Activated T-cell treated with anti-CD3 and anti-CD28 coated beads for 24 hours (primary cell): Measurements from ENCODE around the gene CECR2.
"Not testable (repeated sequence)": the region's sequence is repeated elsewhere in the genome, so short reads cannot be mapped to it uniquely, and the experiment has no call there.

ENCODE experiments used
- DNase-seq: peaks from one replicate; pipeline ENCODE4 v3.0.0-alpha.2; 2020; ENCODE audit warnings: low read depth

The CECR2 gene

DNA sequence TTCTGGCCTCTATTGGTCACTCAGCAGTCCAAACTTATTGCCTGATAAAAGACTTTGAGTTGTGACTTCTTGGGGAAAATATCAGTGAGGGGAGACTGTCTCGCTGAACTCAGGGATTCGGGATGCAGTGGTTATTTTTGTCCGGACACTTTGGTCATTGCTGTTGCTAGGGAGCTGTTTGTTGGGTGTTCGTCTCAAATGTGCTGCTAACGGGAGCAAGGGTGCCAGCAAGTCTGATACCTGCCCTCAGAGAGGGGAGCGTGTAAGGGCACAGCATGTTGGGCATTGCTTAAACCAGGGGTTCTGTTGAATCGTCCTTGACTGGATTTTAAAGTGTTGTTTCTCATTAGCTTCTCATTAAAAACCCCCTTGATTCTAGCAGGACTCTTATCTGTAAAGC is 144.8 kb downstream of the CECR2 start:
- no peak for DNase-seq

DNA sequence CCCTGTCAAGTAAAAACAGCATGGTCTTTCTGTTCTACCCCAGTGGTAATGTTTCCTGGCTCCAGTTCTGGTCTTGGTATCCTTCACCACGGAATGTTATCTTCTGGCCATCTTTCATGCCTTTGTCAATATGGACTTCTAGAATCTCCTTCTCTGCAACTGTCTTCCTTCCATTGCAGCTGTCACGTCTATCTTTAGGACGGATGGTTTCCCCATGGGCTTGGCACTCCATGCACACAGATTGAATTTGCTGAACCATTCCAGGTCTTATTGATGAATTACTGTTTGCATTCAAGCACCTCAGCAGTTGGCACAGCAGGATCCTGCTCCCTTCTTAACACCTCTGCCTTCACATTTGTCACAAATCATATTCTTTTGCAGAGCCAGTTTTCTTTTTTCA is 149.1 kb downstream of the CECR2 start:
- no peak for DNase-seq

DNA sequence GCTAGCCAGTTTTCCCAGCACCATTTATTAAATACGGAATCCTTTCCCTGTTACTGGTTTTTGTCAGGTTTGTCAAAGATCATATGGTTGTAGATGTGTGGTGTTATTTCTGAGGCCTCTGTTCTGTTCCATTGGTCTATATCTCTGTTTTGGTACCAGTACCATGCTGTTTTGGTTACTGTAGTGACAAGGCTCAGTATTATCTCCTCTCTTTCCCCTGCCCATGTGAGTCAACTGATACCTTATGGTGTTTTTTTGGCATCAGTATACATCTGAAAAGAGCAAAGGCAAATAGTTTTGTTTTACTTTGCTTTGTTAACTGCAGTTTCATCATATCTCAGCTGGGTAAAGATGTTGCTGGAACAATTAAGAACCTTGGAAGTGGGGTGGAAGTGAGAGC is 152.7 kb downstream of the CECR2 start:
- not testable (repeated sequence) for DNase-seq

DNA sequence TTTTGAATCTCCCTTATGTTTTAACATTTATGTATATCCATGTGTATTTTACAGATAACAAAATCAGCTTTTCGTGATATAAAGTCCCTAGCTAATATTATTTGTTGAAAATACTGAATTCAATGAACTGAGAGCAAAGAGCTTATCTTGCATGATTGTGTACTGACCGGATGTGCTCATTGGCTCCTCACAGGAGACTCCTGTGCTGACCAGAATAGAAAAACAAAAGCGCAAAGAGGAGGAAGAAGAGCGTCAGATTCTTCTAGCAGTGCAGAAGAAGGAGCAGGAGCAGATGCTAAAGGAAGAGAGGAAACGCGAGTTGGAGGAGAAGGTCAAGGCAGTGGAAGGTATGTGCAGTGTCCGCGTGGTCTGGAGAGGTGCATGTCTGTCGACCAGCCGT is 154.7 kb downstream of the CECR2 start:
- DNase-seq = no peak

DNA sequence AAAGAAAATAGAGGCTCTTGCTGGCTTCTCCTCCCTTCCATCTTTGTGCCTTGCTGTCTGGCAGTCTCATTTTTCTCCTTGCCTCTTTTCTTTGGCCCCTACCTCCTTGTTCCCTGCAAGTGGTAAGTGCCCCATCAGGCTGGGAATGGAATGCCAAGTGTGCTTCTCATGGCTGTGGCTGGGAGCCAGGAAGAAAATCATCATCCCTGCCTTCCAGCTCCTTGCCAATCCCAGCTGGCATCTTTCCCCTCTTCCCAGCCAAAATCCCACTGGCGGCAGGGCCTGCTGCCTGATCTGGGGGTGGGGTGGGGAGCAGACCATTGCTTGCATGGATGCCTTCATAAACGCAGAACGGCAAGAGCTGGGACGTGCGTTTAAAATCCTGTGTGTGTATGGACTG is 167.0 kb downstream of the CECR2 start:
- no peak for DNase-seq

DNA sequence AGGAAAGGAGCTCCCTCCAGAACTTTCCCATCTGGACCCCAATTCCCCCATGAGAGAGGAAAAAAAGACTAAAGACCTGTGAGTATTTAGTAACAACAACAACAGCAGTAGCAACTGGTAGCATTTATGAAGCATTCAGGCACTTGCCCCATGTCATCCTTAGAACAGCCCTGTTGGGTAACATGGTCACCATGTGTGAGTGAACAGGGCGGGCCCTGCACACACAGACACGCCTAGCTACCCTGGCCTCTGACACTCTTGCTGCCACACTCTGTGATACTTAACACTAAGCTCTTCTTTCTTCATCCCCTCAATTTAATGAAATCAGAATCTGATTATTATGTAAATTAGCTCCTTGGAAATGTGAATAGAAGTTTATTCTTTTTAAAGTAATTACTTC is 167.9 kb downstream of the CECR2 start:
- no peak for DNase-seq

DNA sequence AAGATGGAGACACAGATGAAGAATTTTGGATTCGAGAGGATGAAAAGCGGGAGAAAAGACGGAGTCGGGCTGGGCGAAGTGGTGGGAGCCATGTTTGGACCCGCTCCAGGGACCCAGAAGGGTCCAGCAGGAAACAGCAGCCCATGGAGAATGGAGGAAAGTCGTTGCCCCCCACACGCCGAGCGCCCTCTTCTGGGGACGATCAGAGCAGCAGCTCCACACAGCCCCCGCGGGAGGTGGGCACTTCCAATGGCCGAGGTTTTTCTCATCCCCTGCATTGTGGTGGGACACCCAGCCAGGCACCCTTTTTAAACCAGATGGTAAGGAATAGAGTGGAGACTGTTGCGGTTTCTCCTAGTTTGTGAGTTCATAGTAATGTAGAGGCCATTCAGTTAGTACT is 171.2 kb downstream of the CECR2 start:
- DNase-seq = no peak

DNA sequence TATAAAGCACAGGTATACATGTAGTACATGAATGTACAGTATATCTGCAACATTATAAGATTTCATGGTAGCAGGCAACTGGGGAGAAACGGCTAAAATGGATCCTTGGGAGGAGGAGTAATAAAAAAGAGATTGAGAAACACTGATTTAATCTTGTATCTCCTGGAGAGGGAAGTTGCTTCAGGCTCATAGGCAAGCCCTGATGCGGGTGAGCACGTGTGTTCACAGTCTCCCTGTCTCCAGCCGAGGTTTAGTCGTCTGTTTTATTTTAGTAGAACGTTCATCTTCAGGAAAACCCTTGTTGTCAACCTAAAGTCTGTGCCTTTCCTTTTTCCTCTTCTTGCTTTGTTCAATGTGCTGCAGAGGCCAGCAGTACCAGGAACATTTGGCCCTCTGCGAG is 172.2 kb downstream of the CECR2 start:
- no peak for DNase-seq

DNA sequence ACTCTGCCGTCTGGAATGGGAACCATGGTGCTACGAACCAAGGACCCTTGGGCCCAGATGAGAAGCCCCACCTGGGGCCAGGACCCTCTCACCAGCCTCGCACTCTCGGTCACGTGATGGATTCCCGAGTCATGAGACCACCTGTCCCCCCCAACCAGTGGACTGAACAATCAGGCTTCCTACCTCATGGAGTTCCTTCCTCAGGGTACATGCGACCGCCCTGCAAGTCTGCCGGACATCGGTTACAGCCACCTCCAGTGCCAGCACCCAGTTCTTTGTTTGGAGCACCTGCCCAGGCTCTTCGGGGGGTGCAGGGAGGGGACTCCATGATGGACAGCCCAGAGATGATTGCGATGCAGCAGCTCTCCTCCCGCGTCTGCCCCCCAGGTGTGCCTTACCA is 173.2 kb downstream of the CECR2 start:
- no peak for DNase-seq

DNA sequence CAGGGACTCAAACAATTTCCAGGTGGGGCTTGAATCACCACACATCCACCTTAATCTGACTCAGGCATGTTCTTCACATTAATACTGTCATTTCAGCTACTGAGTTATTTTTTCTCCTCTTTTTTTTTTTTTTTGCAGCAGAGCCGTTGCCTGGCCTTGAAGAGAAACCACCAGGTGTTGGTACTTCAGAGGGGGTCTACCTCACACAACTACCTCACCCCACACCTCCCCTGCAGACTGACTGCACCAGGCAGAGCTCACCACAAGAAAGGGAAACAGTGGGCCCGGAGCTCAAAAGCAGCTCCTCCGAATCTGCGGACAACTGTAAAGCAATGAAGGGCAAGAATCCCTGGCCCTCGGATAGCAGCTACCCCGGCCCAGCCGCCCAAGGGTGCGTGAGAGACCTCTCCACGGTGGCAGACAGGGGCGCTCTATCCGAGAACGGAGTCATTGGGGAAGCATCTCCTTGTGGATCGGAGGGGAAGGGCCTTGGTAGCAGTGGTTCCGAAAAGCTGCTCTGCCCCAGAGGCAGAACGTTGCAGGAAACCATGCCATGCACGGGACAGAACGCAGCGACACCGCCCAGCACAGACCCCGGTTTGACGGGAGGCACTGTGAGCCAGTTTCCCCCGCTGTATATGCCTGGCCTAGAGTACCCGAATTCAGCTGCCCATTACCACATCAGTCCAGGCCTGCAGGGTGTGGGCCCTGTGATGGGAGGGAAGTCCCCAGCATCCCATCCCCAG is 178.9 kb downstream of the CECR2 start:
- no peak for DNase-seq

DNA sequence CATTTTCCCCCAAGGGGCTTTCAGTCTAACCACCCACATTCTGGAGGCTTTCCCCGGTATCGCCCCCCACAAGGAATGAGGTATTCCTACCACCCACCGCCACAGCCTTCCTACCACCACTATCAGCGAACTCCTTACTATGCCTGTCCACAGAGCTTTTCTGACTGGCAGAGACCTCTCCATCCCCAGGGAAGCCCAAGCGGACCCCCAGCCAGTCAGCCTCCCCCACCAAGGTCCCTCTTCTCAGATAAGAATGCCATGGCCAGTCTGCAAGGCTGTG is 179.4 kb downstream of the CECR2 start:
- no peak for DNase-seq

DNA sequence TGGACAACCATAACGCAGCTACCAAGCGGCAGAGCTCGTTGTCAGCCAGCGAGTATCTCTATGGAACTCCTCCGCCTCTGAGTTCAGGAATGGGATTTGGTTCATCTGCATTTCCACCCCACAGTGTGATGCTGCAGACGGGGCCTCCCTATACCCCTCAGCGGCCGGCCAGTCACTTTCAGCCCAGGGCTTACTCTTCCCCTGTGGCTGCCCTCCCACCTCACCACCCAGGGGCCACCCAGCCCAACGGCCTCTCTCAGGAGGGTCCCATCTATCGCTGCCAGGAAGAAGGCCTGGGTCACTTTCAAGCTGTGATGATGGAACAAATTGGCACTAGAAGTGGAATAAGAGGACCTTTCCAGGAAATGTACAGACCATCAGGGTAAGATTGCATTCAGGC is 179.9 kb downstream of the CECR2 start:
- no peak for DNase-seq

DNA sequence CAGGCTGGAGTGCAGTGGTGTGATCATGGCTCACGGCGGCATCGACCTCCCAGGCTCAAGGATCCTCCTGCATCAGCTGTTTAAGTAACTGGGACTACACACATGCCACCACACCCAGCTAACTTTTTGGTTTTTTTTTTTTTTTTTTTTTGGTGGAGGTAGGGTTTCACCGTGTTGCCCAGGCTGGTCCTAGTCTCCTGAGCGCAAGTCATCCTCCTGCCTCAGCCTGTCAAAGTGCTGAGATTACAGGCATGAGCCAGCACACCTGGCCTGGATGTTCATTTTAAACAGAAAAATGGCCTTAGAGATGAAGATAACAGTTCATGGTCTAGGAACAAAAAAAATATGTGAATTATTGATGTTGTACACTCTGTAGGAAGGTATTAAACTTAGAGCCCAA is 180.4 kb downstream of the CECR2 start:
- no peak for DNase-seq

DNA sequence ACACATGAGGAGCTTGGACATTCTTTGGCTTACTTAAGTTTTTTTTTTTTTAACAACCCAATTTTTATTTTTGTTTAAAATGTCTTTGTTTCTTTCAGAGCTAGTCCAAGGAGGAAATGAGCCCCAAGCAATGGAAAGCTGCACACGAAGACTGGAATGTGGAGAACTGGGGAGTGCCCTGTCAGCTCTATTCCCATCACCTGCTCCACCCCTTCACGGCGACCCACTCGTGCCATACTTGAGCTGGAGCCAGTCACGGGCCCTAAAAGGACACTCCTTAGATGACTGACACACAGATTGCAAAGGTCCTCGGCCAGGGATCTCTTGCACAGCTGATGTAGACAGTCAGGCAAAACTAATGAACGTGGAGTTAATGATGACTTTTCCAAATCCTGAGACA is 183.5 kb downstream of the CECR2 start:
- no peak for DNase-seq

DNA sequence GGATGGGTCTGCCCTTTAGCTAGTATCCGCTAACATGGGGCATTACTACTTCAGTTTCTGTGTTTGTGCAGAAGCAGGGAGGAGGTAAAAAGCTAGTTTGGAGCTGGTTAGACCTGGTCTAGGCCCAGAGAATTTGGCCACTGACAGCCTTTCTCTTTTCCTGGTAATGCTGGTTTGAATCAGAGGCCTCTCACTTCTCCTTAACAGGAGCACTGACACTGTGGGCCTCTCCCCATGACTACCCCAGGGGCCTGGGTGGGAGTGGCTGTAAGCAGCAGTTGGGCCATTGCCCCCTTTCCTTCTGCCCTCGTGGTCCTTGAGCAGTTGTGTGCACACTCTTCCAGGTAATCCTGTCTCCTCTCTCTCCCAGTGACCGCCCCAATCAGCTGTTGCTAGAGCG is 185.6 kb downstream of the CECR2 start:
- no peak for DNase-seq

DNA sequence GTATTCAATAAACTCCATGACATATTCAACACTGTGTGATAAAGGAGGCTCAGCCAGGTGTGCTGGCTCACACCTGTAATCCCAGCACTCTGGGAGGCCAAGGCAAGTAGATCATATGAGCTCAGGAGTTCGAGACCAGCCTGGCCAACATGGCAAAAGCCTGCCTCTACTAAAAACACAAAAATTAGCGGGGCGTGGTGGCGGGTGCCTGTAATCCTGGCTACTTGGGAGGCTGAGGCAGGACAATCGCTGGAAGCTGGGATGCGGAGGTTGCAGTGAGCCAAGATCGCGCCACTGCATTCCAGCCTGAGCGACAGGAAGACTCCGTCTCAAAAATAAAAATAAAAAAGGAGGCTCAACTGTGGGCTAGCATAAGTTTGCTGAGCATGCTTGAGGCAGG is 189.9 kb downstream of the CECR2 start:
- no peak for DNase-seq

DNA sequence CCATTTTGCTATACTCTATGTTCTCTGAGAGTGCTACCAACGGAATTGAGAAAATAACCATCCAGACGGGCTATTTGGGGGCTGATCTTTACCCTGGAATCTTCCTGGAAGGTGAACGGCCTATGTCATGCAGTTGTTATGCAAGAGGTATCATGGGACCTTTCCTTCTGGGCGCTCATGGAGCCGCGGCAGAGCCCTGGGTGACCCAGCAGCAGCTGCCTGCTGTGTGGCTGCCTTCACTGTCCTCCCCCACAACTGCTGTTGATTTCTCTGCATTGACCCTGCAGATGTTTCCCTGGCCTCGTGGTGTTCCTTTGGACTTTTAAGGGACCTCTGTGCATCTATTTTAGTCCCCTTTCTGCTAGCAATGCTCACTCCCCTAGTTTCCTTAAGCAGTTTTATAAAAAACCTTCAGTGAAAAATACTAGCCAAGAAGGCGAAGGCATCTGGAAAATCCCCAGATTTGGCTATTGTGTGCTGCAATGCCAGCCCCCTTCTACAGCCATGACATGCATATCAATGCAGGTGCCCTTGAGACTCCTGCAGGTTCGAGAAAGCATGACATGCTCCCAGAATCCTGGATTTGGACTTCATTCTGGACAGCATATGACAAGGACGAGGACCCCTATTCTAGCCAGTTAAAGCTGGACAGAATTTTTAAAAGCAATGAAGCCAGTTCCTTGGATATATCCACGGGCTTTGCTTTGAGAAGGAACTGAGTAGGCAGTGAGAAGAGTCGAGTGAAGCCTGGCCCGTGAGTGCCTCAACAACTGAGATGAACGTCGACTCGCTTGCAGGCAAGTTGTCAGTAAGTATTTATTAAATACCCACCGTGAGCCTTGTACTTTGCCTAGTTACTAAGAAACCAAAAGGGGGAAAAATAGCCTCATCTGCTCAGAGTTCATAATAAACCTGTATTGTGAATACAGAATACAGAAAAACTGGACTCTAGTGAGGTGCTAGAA is 193.9 kb downstream of the CECR2 start, which contains the start of gene SLC25A18:
TSS of gene SLC25A18 (plus strand) at position 593 of the 965 bp plus-strand sequence. CDS start 16,447 bp downstream, outside the sequence.
- no peak for DNase-seq

DNA sequence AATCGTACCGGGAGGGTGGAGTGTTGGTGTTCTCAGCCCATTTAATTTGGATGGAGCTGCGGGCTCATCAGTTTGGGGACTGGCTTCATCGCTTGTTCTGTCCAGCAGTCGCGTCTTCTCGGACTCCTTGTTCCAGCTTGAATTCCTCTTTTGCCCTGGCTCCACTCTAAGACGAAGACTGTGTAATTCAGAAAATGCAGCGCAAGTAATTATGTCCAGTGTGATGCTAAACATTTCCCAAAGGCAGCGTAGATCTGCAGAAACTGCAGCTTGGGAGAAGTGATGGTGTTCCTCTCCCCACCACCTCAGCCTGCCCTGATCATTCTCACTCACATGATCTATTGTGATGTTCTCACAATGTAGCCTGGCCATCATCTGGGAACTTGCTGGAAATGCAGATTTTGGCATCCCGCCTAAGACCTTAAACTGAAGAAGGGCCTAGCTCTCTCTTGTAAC is 194.7 kb downstream of the CECR2 start:
- DNase-seq = no peak

DNA sequence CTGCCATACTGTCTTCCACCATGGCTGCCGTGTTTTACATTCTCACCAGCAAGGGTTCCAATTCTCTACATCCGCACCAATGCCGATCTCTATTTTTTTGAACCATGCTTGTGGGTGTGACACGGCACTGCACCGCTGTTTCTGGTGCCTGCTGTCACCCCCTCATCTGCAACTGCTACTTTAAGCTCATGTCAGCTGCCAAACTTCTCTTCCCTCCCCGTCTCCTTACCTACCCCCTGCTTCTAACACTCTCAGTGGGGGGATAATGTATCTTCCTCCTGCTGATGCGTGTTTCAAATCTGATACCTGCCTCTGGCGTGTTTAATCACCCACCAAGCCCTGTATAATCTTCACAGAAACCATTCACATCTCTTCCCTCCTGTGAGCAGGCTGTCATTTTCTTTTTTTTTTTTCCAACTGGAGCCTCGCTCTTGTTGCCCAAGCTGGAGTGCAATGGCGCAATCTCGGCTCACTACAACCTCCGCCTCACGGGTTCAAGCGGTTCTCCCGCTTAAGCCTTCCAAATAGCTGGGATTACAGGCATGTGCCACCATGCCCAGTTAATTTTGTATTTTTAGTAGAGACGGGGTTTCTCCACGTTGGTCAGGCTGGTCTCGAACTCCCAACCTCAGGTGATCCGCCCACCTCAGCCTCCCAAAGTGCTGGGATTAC is 196.9 kb downstream of the CECR2 start:
- DNase-seq = not testable (repeated sequence)

DNA sequence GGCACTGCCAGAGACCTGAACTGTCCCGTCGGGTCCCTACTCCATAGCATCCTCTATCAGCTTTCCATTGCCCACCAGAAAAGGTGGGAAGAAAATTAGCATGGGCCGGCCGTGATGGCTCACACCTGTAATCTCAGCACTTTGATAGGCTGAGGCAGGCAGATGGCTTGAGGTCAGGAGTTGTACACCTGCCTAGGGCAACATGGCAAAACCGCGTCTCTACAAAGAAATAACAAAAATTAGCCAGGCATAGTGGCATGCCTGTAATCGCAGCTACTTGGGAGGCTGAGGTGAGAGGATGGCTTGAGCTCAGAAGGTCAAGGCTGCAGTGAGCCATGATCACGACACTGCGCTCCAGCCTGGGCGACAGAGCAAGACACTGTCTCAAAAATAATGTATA is 197.5 kb downstream of the CECR2 start:
- no peak for DNase-seq

DNA sequence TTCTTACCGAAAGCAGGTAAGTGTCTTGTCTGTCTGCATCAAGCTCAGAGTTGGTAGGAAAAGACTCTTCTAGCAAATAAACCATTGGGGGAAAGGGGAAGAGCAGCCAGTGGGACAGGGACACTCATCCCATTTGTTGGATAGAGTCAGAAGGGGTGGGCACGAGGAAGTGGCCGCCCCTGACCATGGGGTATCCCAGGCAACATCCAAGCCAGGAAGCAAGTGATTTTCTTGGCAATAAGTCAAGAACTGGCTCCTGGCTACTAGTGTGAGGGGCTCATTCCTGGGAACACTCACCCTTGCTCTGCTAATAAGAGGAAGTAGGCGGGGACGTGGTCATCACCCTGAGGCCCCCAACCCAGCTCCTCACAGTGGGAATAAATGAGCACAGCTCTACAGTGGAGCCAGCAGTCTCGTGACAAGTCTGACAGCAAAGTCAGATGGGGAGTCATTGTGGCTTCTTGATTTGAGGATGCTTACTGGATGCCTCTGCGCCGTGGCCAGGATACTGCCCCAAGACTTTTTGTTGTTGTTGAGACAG is 200.8 kb downstream of the CECR2 start:
- no peak for DNase-seq

DNA sequence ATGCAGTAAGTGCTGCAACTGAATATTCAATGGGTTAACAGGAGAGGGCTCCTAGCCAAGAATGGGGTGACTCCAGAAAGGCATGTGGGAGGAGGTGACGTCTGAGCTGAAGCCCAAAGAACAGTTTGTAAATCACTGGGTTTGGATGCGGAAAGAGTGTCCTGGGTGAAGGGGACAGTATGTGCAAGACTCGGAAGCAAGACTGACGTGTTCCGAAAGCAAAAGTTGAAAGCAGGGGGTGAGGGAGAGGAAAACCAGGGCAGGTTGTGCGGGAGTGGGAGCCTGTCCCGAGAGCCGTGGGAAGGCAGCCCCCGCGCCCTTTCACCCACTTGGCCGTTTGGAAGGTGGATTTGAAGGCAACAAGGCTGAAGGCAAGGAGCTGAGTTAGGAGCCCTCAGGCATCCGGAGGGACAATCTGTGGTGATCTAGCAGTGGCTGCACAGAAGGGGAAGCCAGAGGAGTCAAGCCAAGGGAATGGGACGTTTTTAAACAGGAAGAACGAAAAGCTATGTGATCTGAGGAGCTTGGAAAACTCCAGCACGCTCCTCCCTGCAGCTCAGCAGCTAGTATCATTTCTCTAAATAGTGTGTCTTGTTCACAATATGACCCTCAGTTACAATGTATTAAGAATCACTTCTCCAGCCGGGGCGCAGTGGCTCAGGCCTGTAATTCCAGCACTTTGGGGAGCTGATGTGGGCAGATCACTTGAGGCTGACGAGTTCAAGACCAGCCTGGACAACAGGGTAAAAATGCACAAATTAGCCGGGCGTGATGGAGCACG is 201.8 kb downstream of the CECR2 start:
- no peak for DNase-seq
